Spleen (tissue), 7 donors: ENCODE measurements around the gene NDUFS2.

Source experiments
- POLR2A ChIP-seq, 3 donors: fragments of 450-650 bp; IDR thresholded peaks; one replicate each; pipeline ENCODE4 v1.5.1; 2017; ENCODE audit warnings: antibody characterized with exemption in 3 of 3, mild to moderate bottlenecking in 1 of 3
- TF ChIP-seq, protein P1 (sequence below), 11 experiments: fragments of 200-600 bp in 7 of 11; fragments of 450-650 bp in 4 of 11; sonication (generic) in 4 of 11; IDR thresholded peaks in 8 of 11; conservative IDR thresholded peaks in 3 of 11; 1 replicate in 7 of 11; 2 replicates in 4 of 11; pipeline versions ENCODE4 v1.4.0 to v1.8.0; 2016 to 2021; ENCODE audit warnings: antibody characterized with exemption in 11 of 11, inconsistent platforms in 4 of 11, mild to moderate bottlenecking in 1 of 11
- donor health status: DM: no; HTN: no; CAD: no; lungs with moderate emphysema.
- donor health status: DM: no; HTN: no; CAD: no.
- donor health status: DM: no; HTN: no; CAD: no.

DNA sequence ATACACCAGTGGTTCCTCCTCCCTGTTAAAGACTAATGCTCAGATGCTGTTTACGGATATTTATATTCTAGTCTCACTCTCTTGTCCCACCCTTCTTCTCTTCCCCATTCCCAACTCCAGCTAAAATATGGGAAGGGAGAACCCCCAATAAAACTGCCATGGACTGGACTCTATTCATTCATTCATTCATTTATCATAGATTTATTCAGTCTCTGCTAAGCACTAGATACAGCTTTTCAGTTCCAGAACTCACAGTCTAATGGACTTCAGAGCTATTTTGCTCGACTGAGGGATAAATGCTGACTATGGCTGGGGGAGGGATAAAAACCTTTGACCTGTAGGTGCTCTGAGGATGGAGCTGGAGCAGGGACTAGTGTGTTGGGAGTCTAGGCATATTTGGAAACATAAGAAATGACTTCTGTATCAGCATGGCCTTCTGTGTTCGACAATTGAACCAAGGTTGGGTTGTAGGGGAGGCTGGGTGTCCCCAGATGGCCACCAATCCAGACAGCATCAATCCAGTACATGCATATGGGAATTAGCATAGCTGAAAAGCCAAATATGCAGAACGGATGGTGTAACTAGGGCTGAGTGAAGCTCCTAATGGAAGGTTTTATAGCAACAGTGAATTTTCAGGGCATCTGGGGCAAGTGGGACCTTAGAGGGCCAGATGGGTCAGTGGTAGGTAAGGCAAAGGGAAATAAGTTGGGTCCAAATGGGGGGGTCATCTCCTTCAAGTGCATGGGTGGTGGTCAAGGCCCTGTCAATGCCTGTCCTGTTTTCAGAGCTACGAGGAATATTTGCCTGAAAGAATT is 17.1 kb downstream of the NDUFS2 start:
- TF ChIP-seq, protein P1, sequence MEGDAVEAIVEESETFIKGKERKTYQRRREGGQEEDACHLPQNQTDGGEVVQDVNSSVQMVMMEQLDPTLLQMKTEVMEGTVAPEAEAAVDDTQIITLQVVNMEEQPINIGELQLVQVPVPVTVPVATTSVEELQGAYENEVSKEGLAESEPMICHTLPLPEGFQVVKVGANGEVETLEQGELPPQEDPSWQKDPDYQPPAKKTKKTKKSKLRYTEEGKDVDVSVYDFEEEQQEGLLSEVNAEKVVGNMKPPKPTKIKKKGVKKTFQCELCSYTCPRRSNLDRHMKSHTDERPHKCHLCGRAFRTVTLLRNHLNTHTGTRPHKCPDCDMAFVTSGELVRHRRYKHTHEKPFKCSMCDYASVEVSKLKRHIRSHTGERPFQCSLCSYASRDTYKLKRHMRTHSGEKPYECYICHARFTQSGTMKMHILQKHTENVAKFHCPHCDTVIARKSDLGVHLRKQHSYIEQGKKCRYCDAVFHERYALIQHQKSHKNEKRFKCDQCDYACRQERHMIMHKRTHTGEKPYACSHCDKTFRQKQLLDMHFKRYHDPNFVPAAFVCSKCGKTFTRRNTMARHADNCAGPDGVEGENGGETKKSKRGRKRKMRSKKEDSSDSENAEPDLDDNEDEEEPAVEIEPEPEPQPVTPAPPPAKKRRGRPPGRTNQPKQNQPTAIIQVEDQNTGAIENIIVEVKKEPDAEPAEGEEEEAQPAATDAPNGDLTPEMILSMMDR (IDR thresholded peaks at IDR 0.05 in 8 of 11, conservative IDR thresholded peaks at IDR 0.05 in 3 of 11) = no peak
- TF ChIP-seq POLR2A (IDR thresholded peaks at IDR 0.05) = no peak
